ENCODE measurements around the gene PDXK. TPM values are rescaled to one million over a fixed set of nuclear protein-coding genes. Genes with fewer than 3 reads are reported as not detected.

Gene PDXK
- total and polyA plus RNA-seq, 2 of the 13 experiments (the other 11 are each of a cell fraction or from before 2014, with no cell fraction given): 114 to 184 TPM

- TF ChIP-seq EEA1 (CRISPR knock-in tag; IDR thresholded peaks at IDR 0.05; ENCODE audit: borderline replicate concordance) (no peak), TMF1 (CRISPR knock-in tag; IDR thresholded peaks at IDR 0.05; ENCODE audit: low read depth) (no peak), ATF6 (CRISPR knock-in tag; conservative IDR thresholded peaks at IDR 0.05) (no peak), ZNF30 (CRISPR knock-in tag; IDR thresholded peaks at IDR 0.05) (no peak), ZNF615 (CRISPR knock-in tag; IDR thresholded peaks at IDR 0.05; ENCODE audit: borderline replicate concordance) (no peak), ZNF136 (CRISPR knock-in tag; IDR thresholded peaks at IDR 0.05; ENCODE audit: low read depth) (no peak), ZNF333 (CRISPR knock-in tag; IDR thresholded peaks at IDR 0.05; ENCODE audit: borderline replicate concordance) (no peak), CBX1 (IDR thresholded peaks at IDR 0.05; ENCODE audit: low read depth) (no peak), CCAR2 (optimal IDR thresholded peaks at IDR 0.05; ENCODE audit: low read depth, low read length) (no peak), TEF (CRISPR knock-in tag; IDR thresholded peaks at IDR 0.05) (no peak), ATF3 (CRISPR knock-in tag; IDR thresholded peaks at IDR 0.05) (no peak), ZNF318 (CRISPR knock-in tag; IDR thresholded peaks at IDR 0.05) (no peak), ZNF383 (CRISPR knock-in tag; IDR thresholded peaks at IDR 0.05; ENCODE audit: borderline replicate concordance) (no peak), ZIK1 (CRISPR knock-in tag; IDR thresholded peaks at IDR 0.05; ENCODE audit: borderline replicate concordance, low read depth) (no peak), RAD21 (CRISPR knock-in tag; IDR thresholded peaks at IDR 0.05) (no peak), TEAD3 (CRISPR knock-in tag; optimal IDR thresholded peaks at IDR 0.05; ENCODE audit: borderline replicate concordance) (no peak), SRSF9 (IDR thresholded peaks at IDR 0.05; ENCODE audit: borderline replicate concordance, insufficient read depth, low read depth, low read length, poor library complexity, severe bottlenecking) (no peak), ONECUT2 (CRISPR knock-in tag; IDR thresholded peaks at IDR 0.05) (no peak), SRY (CRISPR knock-in tag; IDR thresholded peaks at IDR 0.05) (no peak), NR2F1 (CRISPR knock-in tag; IDR thresholded peaks at IDR 0.05) (no peak)
These were observed 12.5 kb downstream of the PDXK start (continued) for GRCh38 chr21:43731476-43731875.

Data from HepG2 (cell line).